ENCODE measurements around the gene NAV3. TPM values are rescaled to one million over a fixed set of nuclear protein-coding genes. Genes with fewer than 3 reads are reported as not detected.

NAV3 gene
- total RNA-seq, 1 donor from 2014 or later, result 240 TPM

GRCh38 chr12:78034025-78034424 lies 203.3 kb downstream of the NAV3 start:
- no peak for FAIRE-seq
- no peak for DNase-seq (ENCODE audit: low spot score in 2 of 2)

- DNase-seq (ENCODE audit: low spot score in 2 of 2), result no peak
- no peak for FAIRE-seq
These were observed 205.4 kb downstream of the NAV3 start for GRCh38 chr12:78035901-78036606.

- no peak for FAIRE-seq
- DNase-seq (ENCODE audit: low spot score in 2 of 2), result no peak
These were observed 206.2 kb downstream of the NAV3 start for GRCh38 chr12:78036874-78037273.

- no peak for FAIRE-seq
These were observed 207.0 kb downstream of the NAV3 start for GRCh38 chr12:78037707-78038106.

GRCh38 chr12:78038541-78038940 lies 207.8 kb downstream of the NAV3 start:
- no peak for DNase-seq (ENCODE audit: low spot score in 2 of 2)
- FAIRE-seq, result no peak

More at GRCh38 chr12:78037707-78038106, 207.0 kb downstream of the NAV3 start:
- DNase-seq (ENCODE audit: low spot score in 2 of 2), result no peak

- FAIRE-seq (no peak), DNase-seq (ENCODE audit: low spot score in 2 of 2) (no peak)
These were observed 208.3 kb downstream of the NAV3 start for GRCh38 chr12:78038986-78039385.

GRCh38 chr12:78040111-78040510 lies 209.4 kb downstream of the NAV3 start:
- DNase-seq (ENCODE audit: low spot score in 2 of 2), result no peak

GRCh38 chr12:78050790-78051189 lies 220.1 kb downstream of the NAV3 start:
- DNase-seq (ENCODE audit: low spot score in 2 of 2) (no peak), FAIRE-seq (no peak)

More at GRCh38 chr12:78040111-78040510, 209.4 kb downstream of the NAV3 start:
- FAIRE-seq, result no peak

- no peak for FAIRE-seq
- DNase-seq (ENCODE audit: low spot score in 2 of 2), result no peak
These were observed 224.9 kb downstream of the NAV3 start for GRCh38 chr12:78055545-78055944.

GRCh38 chr12:78057075-78057474 lies 226.4 kb downstream of the NAV3 start:
- FAIRE-seq (no peak), DNase-seq (ENCODE audit: low spot score in 2 of 2) (no peak)

GRCh38 chr12:78060186-78060585 lies 229.5 kb downstream of the NAV3 start:
- FAIRE-seq (no peak), DNase-seq (ENCODE audit: low spot score in 2 of 2) (no peak)

GRCh38 chr12:78062786-78063185 lies 232.1 kb downstream of the NAV3 start:
- FAIRE-seq (no peak), DNase-seq (ENCODE audit: low spot score in 2 of 2) (no peak)

GRCh38 chr12:78081590-78082314 lies 251.1 kb downstream of the NAV3 start:
- DNase-seq (ENCODE audit: low spot score in 2 of 2) (no peak), FAIRE-seq (no peak)

GRCh38 chr12:78085542-78086182 lies 255.0 kb downstream of the NAV3 start:
- DNase-seq (ENCODE audit: low spot score in 2 of 2), result no peak
- no peak for FAIRE-seq

- no peak for DNase-seq (ENCODE audit: low spot score in 2 of 2)
- FAIRE-seq, result no peak
These were observed 256.1 kb downstream of the NAV3 start for GRCh38 chr12:78086553-78087362.

- no peak for FAIRE-seq
These were observed 256.6 kb downstream of the NAV3 start for GRCh38 chr12:78087363-78087675.

GRCh38 chr12:78088391-78088832 lies 257.7 kb downstream of the NAV3 start:
- DNase-seq (ENCODE audit: low spot score in 2 of 2), result no peak
- FAIRE-seq, result no peak

More at GRCh38 chr12:78087363-78087675, 256.6 kb downstream of the NAV3 start:
- DNase-seq (ENCODE audit: low spot score in 2 of 2), result no peak

- FAIRE-seq, result peak; percentile 83
- no peak for DNase-seq (ENCODE audit: low spot score in 2 of 2)
These were observed 259.6 kb downstream of the NAV3 start for GRCh38 chr12:78090266-78090665.

GRCh38 chr12:78095623-78096022 lies 264.9 kb downstream of the NAV3 start:
- FAIRE-seq, result no peak
- DNase-seq (ENCODE audit: low spot score in 2 of 2), result no peak

GRCh38 chr12:78096909-78097597 lies 266.4 kb downstream of the NAV3 start:
- FAIRE-seq (no peak), DNase-seq (ENCODE audit: low spot score in 2 of 2) (peak in 1 of 2 donors; percentile 12)
